Measurements from ENCODE around the gene NEMP1. TPM values are rescaled to one million over a fixed set of nuclear protein-coding genes. Genes with fewer than 3 reads are reported as not detected.

Gene NEMP1
- total RNA-seq, 1 experiment from 2014 or later = 63.2 TPM

DNA sequence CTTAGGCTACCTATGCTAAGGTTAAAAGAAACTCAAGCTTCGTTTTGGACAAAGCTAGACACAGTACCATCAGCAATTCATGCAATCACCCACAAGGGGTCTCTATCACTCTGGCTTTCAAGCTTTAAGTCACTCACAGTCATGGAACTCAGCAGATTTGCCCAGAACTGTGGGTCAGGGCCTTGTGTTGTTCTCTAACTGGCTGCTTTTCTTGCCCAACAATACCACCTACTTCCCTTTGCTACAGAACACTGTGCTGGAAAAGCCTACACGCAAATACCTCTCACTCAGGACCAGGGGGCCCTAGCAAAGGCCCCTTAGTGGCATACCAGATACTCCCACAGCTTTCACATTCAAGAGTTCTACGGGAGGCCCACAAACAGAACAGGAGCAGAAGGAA, 9.1 kb downstream of the NEMP1 start:
- Mint-ChIP-seq H3K36me3 (ENCODE audit: insufficient read depth, unreplicated experiment) (peaks cover 10% of the 10 kb centered on the region), H3K4me3 (ENCODE audit: low read depth, unreplicated experiment) (no peak overlapping the region), H3K4me1 (ENCODE audit: low read depth, unreplicated experiment) (no peaks in the 10 kb centered on the region), H3K27me3 (ENCODE audit: unreplicated experiment) (no peaks in the 10 kb centered on the region), H3K27ac (ENCODE audit: unreplicated experiment) (no peak overlapping the region), H3K9me3 (ENCODE audit: low read depth, unreplicated experiment) (no peaks in the 10 kb centered on the region)
- TF ChIP-seq CTCF (IDR thresholded peaks at IDR 0.05; ENCODE audit: unreplicated experiment) = peak; percentile 64
- DNase-seq = peak; percentile 68
- CTCF ChIA-PET = interaction anchor here (0.6 to 3.2 kb wide), 18 partner anchors 9 to 740 kb away, joined by 3 to 148 read pairs (median 4); partner anchors contain the start of genes LRP1, NEMP1, PRIM1 and STAT6
- intact Hi-C loops (cut with micrococcal nuclease; ENCODE audit: unreplicated experiment) = loop anchor here (1.0 to 5.0 kb wide), 3 partner anchors 24 to 113 kb away; no protein-coding TSS in a partner anchor
- BruUV-seq (replicated peaks) = no TSS peak

GRCh38 chr12:57066245-57066644, 12.3 kb downstream of the NEMP1 start:
- Mint-ChIP-seq H3K4me1 (ENCODE audit: low read depth, unreplicated experiment) (no peaks in the 10 kb centered on the region), H3K9me3 (ENCODE audit: low read depth, unreplicated experiment) (no peaks in the 10 kb centered on the region), H3K36me3 (ENCODE audit: insufficient read depth, unreplicated experiment) (peaks cover 18% of the 10 kb centered on the region), H3K27me3 (ENCODE audit: unreplicated experiment) (no peaks in the 10 kb centered on the region), H3K27ac (ENCODE audit: unreplicated experiment) (no peak overlapping the region), H3K4me3 (ENCODE audit: low read depth, unreplicated experiment) (no peak overlapping the region)
- TF ChIP-seq CTCF (IDR thresholded peaks at IDR 0.05; ENCODE audit: unreplicated experiment) = no peak
- BruUV-seq (replicated peaks) = no TSS peak
- intact Hi-C loops (cut with micrococcal nuclease; ENCODE audit: unreplicated experiment) = loop anchor here (5.0 kb wide), 1 partner anchor 116 kb away; no protein-coding TSS in a partner anchor
- CTCF ChIA-PET = interaction anchor here (0.5 to 1.0 kb wide), 2 partner anchors 46 to 352 kb away, joined by 3 to 4 read pairs; no protein-coding TSS in a partner anchor
- DNase-seq = no peak

GRCh38 chr12:57063991-57064685, 14.5 kb downstream of the NEMP1 start:
- no peak for TF ChIP-seq CTCF (IDR thresholded peaks at IDR 0.05; ENCODE audit: unreplicated experiment)
- no peaks in the 10 kb centered on the region for H3K27me3 Mint-ChIP-seq (ENCODE audit: unreplicated experiment)
- H3K4me1 Mint-ChIP-seq (ENCODE audit: low read depth, unreplicated experiment) = no peaks in the 10 kb centered on the region
- H3K27ac Mint-ChIP-seq (ENCODE audit: unreplicated experiment) = no peak overlapping the region
- no TSS peak for BruUV-seq (replicated peaks)
- intact Hi-C loops (cut with micrococcal nuclease; ENCODE audit: unreplicated experiment) = loop anchor here (2.0 kb wide), 1 partner anchor 307 kb away; no protein-coding TSS in a partner anchor
- no peaks in the 10 kb centered on the region for H3K9me3 Mint-ChIP-seq (ENCODE audit: low read depth, unreplicated experiment)
- H3K4me3 Mint-ChIP-seq (ENCODE audit: low read depth, unreplicated experiment) = no peak overlapping the region
- no peak for DNase-seq
- peaks cover 13% of the 10 kb centered on the region for H3K36me3 Mint-ChIP-seq (ENCODE audit: insufficient read depth, unreplicated experiment)
- CTCF ChIA-PET = interaction anchor here (0.6 kb wide), 1 partner anchor 307 kb away, joined by 3 read pairs; no protein-coding TSS in a partner anchor

- no TSS peak for BruUV-seq (replicated peaks)
- Mint-ChIP-seq H3K36me3 (ENCODE audit: insufficient read depth, unreplicated experiment) (peaks cover 17% of the 10 kb centered on the region), H3K27ac (ENCODE audit: unreplicated experiment) (no peak overlapping the region), H3K9me3 (ENCODE audit: low read depth, unreplicated experiment) (no peaks in the 10 kb centered on the region), H3K4me3 (ENCODE audit: low read depth, unreplicated experiment) (no peak overlapping the region), H3K4me1 (ENCODE audit: low read depth, unreplicated experiment) (no peaks in the 10 kb centered on the region), H3K27me3 (ENCODE audit: unreplicated experiment) (no peaks in the 10 kb centered on the region)
- CTCF ChIA-PET = no interaction called here
- intact Hi-C loops (cut with micrococcal nuclease; ENCODE audit: unreplicated experiment) = no loop called here
- TF ChIP-seq CTCF (IDR thresholded peaks at IDR 0.05; ENCODE audit: unreplicated experiment) = no peak
- DNase-seq = no peak
These were observed 20.1 kb downstream of the NEMP1 start for GRCh38 chr12:57058454-57058853.
